ENCODE results near the gene ARHGAP33.

Gene ARHGAP33

DNA sequence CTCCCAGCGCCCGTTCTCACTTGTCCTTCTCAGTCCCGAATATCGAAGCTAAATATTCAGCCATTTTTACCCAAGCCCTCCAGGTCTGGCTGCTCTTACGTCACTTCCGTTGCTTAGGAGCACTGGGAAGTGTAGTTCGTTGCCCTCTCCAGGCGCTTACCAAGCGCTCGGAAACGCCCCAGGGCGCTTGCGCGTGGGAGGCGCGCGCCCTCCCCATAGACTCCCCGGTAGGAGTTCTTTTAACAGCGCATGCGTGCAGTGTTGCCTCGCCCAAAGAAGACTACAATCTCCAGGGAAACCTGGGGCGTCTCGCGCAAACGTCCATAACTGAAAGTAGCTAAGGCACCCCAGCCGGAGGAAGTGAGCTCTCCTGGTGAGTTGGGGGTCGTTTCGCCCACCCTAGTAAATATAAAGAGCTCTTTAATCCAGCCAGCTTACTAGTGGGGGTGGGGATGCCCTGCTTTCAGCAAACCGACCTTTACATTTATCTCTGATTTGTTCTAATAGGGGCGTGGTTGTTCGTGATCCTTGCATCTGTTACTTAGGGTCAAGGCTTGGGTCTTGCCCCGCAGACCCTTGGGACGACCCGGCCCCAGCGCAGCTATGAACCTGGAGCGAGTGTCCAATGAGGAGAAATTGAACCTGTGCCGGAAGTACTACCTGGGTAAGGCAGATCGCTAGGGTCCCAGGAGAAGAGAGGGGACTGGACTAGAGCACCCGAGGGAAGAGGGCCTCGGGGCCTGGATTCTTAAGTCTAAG, 29.9 kb upstream of the ARHGAP33 start, which contains the start of the genes PSENEN and U2AF1L4:
Gene PSENEN (plus strand): TSS at position 324 of the 759 bp plus-strand sequence. CDS start 280 bp downstream, at position 604.
Gene U2AF1L4 (minus strand): TSS at position 91 of the 759 bp plus-strand sequence. CDS start 27 bp downstream, at position 64.
- TF ChIP-seq, protein P1, sequence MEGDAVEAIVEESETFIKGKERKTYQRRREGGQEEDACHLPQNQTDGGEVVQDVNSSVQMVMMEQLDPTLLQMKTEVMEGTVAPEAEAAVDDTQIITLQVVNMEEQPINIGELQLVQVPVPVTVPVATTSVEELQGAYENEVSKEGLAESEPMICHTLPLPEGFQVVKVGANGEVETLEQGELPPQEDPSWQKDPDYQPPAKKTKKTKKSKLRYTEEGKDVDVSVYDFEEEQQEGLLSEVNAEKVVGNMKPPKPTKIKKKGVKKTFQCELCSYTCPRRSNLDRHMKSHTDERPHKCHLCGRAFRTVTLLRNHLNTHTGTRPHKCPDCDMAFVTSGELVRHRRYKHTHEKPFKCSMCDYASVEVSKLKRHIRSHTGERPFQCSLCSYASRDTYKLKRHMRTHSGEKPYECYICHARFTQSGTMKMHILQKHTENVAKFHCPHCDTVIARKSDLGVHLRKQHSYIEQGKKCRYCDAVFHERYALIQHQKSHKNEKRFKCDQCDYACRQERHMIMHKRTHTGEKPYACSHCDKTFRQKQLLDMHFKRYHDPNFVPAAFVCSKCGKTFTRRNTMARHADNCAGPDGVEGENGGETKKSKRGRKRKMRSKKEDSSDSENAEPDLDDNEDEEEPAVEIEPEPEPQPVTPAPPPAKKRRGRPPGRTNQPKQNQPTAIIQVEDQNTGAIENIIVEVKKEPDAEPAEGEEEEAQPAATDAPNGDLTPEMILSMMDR (IDR thresholded peaks at IDR 0.05; ENCODE audit: low read depth, low read length) = no peak
- TF ChIP-seq EZH2phosphoT487 (IDR thresholded peaks at IDR 0.05; ENCODE audit: low read depth) = no peak
- H3K27ac ChIP-seq (ENCODE audit: low read length) = peak within 1 kb of the TSS; percentile 89
- no peaks in the 10 kb centered on the region for H4K20me1 ChIP-seq (ENCODE audit: insufficient read depth, low read length)
- no peaks in the 10 kb centered on the region for H3K36me3 ChIP-seq (replicated peaks; ENCODE audit: low read depth, low read length)
- H3K4me2 ChIP-seq (ENCODE audit: low read length) = peak within 1 kb of the TSS; percentile 97
- H3K9me3 ChIP-seq (ENCODE audit: insufficient read depth, low read length) = no peaks in the 10 kb centered on the region
- no peaks in the 10 kb centered on the region for H3K27me3 ChIP-seq (ENCODE audit: low read depth, low read length)
- peaks cover 41% of the 10 kb centered on the region for H3K4me1 ChIP-seq (ENCODE audit: low read length)
- H3K4me3 ChIP-seq (ENCODE audit: low read length) = peak within 1 kb of the TSS; percentile 89
- H2AFZ ChIP-seq (ENCODE audit: low read depth, low read length) = peak within 1 kb of the TSS; percentile 22; the same call in 1 of the 2 replicates
- H3K79me2 ChIP-seq (ENCODE audit: low read length) = peaks cover 15% of the 10 kb centered on the region
- peak within 1 kb of the TSS; percentile 95 for H3K9ac ChIP-seq (ENCODE audit: low read length)

DNA sequence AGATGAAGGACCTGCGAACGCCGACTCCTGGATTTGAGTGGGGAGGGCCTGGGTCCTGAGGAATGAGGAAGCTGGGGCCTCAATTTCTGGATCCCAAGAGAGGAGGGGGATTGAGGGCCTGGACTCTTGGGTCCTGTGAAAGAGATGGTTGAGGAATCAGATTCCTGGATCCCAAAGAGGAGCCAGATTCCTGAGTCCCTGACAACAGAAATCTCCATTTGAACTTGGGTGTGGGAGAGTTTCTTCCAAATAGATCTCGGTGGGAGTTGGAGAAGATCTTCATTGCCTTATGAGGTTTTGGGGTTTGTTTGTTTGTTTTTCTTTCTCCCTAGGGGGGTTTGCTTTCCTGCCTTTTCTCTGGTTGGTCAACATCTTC, 29.3 kb upstream of the ARHGAP33 start:
- Histone ChIP-seq H3K79me2 (ENCODE audit: low read length) (peaks cover 15% of the 10 kb centered on the region), H3K27me3 (ENCODE audit: low read depth, low read length) (no peaks in the 10 kb centered on the region), H3K9me3 (ENCODE audit: insufficient read depth, low read length) (no peaks in the 10 kb centered on the region), H3K4me3 (ENCODE audit: low read length) (peak overlapping the region; percentile 89), H2AFZ (ENCODE audit: low read depth, low read length) (no peak overlapping the region), H3K27ac (ENCODE audit: low read length) (peak overlapping the region; percentile 52), H4K20me1 (ENCODE audit: insufficient read depth, low read length) (no peaks in the 10 kb centered on the region), H3K9ac (ENCODE audit: low read length) (peak overlapping the region; percentile 89), H3K4me1 (ENCODE audit: low read length) (peaks cover 41% of the 10 kb centered on the region), H3K4me2 (ENCODE audit: low read length) (peak overlapping the region; percentile 97), H3K36me3 (replicated peaks; ENCODE audit: low read depth, low read length) (no peaks in the 10 kb centered on the region)
- TF ChIP-seq, protein P1 (IDR thresholded peaks at IDR 0.05; ENCODE audit: low read depth, low read length) = no peak
- TF ChIP-seq EZH2phosphoT487 (IDR thresholded peaks at IDR 0.05; ENCODE audit: low read depth) = no peak

DNA sequence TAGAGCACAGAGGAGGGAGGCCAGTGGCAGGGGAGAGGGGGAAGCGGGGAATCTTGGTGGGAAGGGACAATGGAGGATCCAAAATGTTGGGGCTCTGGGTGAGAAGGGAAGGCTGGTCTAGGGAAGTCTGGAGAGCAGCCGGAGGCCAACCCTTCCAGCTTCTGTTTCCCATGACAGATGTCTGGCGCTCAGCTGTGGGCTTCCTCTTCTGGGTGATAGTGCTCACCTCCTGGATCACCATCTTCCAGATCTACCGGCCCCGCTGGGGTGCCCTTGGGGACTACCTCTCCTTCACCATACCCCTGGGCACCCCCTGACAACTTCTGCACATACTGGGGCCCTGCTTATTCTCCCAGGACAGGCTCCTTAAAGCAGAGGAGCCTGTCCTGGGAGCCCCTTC, 28.8 kb upstream of the ARHGAP33 start:
- Histone ChIP-seq H3K36me3 (replicated peaks; ENCODE audit: low read depth, low read length) (no peaks in the 10 kb centered on the region), H3K9ac (ENCODE audit: low read length) (peak overlapping the region; percentile 89; the same call in 1 of the 2 replicates), H3K79me2 (ENCODE audit: low read length) (peaks cover 14% of the 10 kb centered on the region), H3K4me3 (ENCODE audit: low read length) (peak overlapping the region; percentile 89), H4K20me1 (ENCODE audit: insufficient read depth, low read length) (no peaks in the 10 kb centered on the region), H2AFZ (ENCODE audit: low read depth, low read length) (no peak overlapping the region), H3K27ac (ENCODE audit: low read length) (no peak overlapping the region), H3K4me2 (ENCODE audit: low read length) (peak overlapping the region; percentile 97), H3K4me1 (ENCODE audit: low read length) (peaks cover 39% of the 10 kb centered on the region), H3K27me3 (ENCODE audit: low read depth, low read length) (no peaks in the 10 kb centered on the region), H3K9me3 (ENCODE audit: insufficient read depth, low read length) (no peaks in the 10 kb centered on the region)
- no peak for TF ChIP-seq EZH2phosphoT487 (IDR thresholded peaks at IDR 0.05; ENCODE audit: low read depth)
- TF ChIP-seq, protein P1 (IDR thresholded peaks at IDR 0.05; ENCODE audit: low read depth, low read length) = no peak

All from OCI-LY3 (cell line).